Ishikawa (cell line): ENCODE data around the gene GRID1.

Source experiments
- CEBPB ChIP-seq: IDR thresholded peaks from 2 replicates; pipeline ENCODE4 v1.6.1; 2012
- CREB1 ChIP-seq: IDR thresholded peaks from 2 replicates; pipeline ENCODE4 v1.6.1; 2012; ENCODE audit warnings: low read depth
- EGR1 ChIP-seq: IDR thresholded peaks from 2 replicates; pipeline ENCODE4 v1.6.1; 2012
- EP300 ChIP-seq: IDR thresholded peaks from 2 replicates; pipeline ENCODE4 v1.6.1; 2012; ENCODE audit warnings: borderline replicate concordance
- FOXM1 ChIP-seq: IDR thresholded peaks from 2 replicates; pipeline ENCODE4 v1.6.1; 2012; ENCODE audit warnings: low read depth, borderline replicate concordance
- MAX ChIP-seq: IDR thresholded peaks from 2 replicates; pipeline ENCODE4 v1.6.1; 2012
- NFIC ChIP-seq: IDR thresholded peaks from 2 replicates; pipeline ENCODE4 v1.6.1; 2012
- RAD21 ChIP-seq: IDR thresholded peaks from 2 replicates; pipeline ENCODE4 v1.6.1; 2012; ENCODE audit warnings: low read depth
- REST ChIP-seq: IDR thresholded peaks from 2 replicates; pipeline ENCODE4 v1.6.1; 2012; ENCODE audit warnings: low read depth, mild to moderate bottlenecking
- TAF1 ChIP-seq: IDR thresholded peaks from 2 replicates; pipeline ENCODE4 v1.6.1; 2012; ENCODE audit warnings: low read depth, mild to moderate bottlenecking
- TCF12 ChIP-seq: IDR thresholded peaks from 2 replicates; pipeline ENCODE4 v1.6.1; 2012; ENCODE audit warnings: low read depth
- TEAD4 ChIP-seq: IDR thresholded peaks from 2 replicates; pipeline ENCODE4 v1.6.1; 2012
- USF1 ChIP-seq: IDR thresholded peaks from 2 replicates; pipeline ENCODE4 v1.6.1; 2012
- YY1 ChIP-seq: IDR thresholded peaks from 2 replicates; pipeline ENCODE4 v1.6.1; 2012; ENCODE audit warnings: low read depth
- ZBTB7A ChIP-seq: IDR thresholded peaks from 2 replicates; pipeline ENCODE4 v1.6.1; 2012; ENCODE audit warnings: low read depth

GRID1 gene

GRCh38 chr10:86163522-86164173 lies 202.9 kb downstream of the GRID1 start:
- TF ChIP-seq CREB1 = no peak
- no peak for TF ChIP-seq RAD21
- no peak for TF ChIP-seq FOXM1
- no peak for TF ChIP-seq TEAD4
- no peak for TF ChIP-seq EP300
- TF ChIP-seq NFIC = no peak
- no peak for TF ChIP-seq TAF1
- no peak for TF ChIP-seq EGR1
- no peak for TF ChIP-seq ZBTB7A
- no peak for TF ChIP-seq MAX
- no peak for TF ChIP-seq TCF12
- no peak for TF ChIP-seq CEBPB
- TF ChIP-seq USF1 = no peak
- no peak for TF ChIP-seq YY1
- TF ChIP-seq REST = no peak

DNA sequence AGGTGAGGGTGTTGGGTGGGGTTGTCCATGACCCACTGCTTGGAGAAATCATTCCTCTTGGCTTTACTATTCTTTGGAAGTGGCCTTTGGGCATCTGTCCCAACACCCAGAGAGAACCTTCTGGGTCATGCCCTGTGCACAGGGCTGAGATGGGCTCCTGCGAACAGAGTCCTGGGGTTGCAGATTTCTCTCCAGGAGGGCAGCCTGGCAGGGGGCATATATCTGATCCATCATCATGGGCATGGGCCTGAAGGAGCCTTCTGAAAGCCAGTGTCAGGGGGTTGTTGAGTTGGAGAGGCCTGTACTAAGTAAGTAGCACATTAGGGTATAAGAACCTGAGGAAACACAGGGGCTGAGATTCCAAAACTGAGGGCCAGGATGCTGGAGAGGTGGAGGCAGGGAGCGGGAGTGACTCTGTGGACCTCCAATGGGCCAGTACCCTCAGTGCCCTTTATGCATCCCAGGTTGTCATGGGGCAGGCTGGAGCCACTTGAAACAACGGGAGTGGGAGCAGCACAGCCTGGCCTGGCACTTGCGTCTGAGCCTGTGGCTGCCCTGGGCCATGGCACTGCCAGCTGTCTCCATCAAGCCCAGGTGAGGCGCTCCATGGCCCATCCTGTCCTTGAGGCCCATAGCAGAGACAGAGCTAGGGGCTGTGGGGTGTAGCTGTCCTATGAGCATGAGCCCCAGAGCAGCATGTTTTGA lies 203.7 kb downstream of the GRID1 start:
- no peak for TF ChIP-seq USF1
- TF ChIP-seq TCF12 = no peak
- no peak for TF ChIP-seq FOXM1
- TF ChIP-seq EGR1 = no peak
- no peak for TF ChIP-seq RAD21
- TF ChIP-seq CEBPB = no peak
- no peak for TF ChIP-seq CREB1
- TF ChIP-seq TAF1 = no peak
- no peak for TF ChIP-seq NFIC
- TF ChIP-seq MAX = no peak
- TF ChIP-seq EP300 = no peak
- TF ChIP-seq YY1 = no peak
- TF ChIP-seq REST = no peak
- TF ChIP-seq ZBTB7A = no peak
- no peak for TF ChIP-seq TEAD4

DNA sequence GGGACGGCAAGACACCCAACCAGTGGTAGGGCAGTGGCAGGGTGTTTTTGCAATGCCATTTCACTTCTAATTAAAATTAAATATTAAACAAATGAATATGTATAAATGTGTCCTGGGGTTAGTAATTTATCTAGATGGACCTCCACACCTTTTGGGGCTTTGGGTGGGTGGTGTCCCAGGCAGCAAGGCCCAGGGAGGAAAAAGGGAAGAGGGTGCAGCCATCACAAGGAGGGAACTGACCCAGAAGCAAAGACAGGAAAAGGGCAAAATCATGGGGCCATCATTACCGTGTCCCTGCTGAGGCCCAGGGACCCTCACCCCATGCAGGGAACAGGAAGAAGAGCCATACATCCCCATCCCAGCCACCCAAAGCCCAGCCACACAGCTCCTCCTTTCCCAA lies 204.6 kb downstream of the GRID1 start:
- TF ChIP-seq EP300 = no peak
- TF ChIP-seq TEAD4 = no peak

- TF ChIP-seq REST = no peak
- no peak for TF ChIP-seq NFIC
- TF ChIP-seq YY1 = no peak
- TF ChIP-seq CEBPB = no peak
- no peak for TF ChIP-seq CREB1
- TF ChIP-seq MAX = no peak
- TF ChIP-seq RAD21 = no peak
- TF ChIP-seq USF1 = no peak
- TF ChIP-seq TEAD4 = no peak
- no peak for TF ChIP-seq ZBTB7A
These were observed 205.6 kb downstream of the GRID1 start for GRCh38 chr10:86160890-86161585.
